MCF 10A (cell line): Measurements from ENCODE around the gene SMURF1. TPM values are rescaled to one million over a fixed set of nuclear protein-coding genes. Genes with fewer than 3 reads are reported as not detected.

Source experiments
- BruUV-seq: library from RNA; stranded (reverse); fragments of 400-500 nt; replicated peaks from 2 replicates; lab custom pipeline; 2021; lab: Mats Ljungman, UMichigan
- CTCF ChIA-PET: fragments of 300-600 bp; sonication (Branson Sonifier 250); formaldehyde crosslinking; extraction: SDS; loops from one replicate; lab custom pipeline; 2021; ENCODE audit warnings: antibody characterized with exemption, inconsistent platforms; lab: Yijun Ruan, JAX
- POLR2A ChIA-PET: fragments of 300-600, 350-650 bp; sonication (Branson Sonifier 250); formaldehyde crosslinking; extraction: SDS; loops from one replicate; lab custom pipeline; 2020; ENCODE audit warnings: antibody characterized with exemption, inconsistent platforms; lab: Yijun Ruan, JAX
- DNase-seq: peaks from one replicate; pipeline ENCODE4 v3.0.0-alpha.2; 2018; ENCODE audit not compliant: unreplicated experiment
- H3K27ac Mint-ChIP-seq: one replicate; pipeline ENCODE4 v1.8.0; 2022; ENCODE audit warnings: mild to moderate bottlenecking, low read depth, mixed read lengths; ENCODE audit not compliant: unreplicated experiment
- H3K27me3 Mint-ChIP-seq: one replicate; pipeline ENCODE4 v1.8.0; 2022; ENCODE audit warnings: mixed read lengths; ENCODE audit not compliant: insufficient read depth, unreplicated experiment
- H3K36me3 Mint-ChIP-seq: one replicate; pipeline ENCODE4 v1.8.0; 2022; ENCODE audit warnings: mild to moderate bottlenecking, moderate library complexity, mixed read lengths; ENCODE audit not compliant: insufficient read depth, unreplicated experiment
- H3K4me1 Mint-ChIP-seq: one replicate; pipeline ENCODE4 v1.8.0; 2022; ENCODE audit warnings: mixed read lengths; ENCODE audit not compliant: insufficient read depth, unreplicated experiment
- H3K4me3 Mint-ChIP-seq: one replicate; pipeline ENCODE4 v1.8.0; 2022; ENCODE audit warnings: mild to moderate bottlenecking, moderate library complexity, mixed read lengths; ENCODE audit not compliant: unreplicated experiment
- H3K9me3 Mint-ChIP-seq: one replicate; pipeline ENCODE4 v1.8.0; 2022; ENCODE audit warnings: mixed read lengths; ENCODE audit not compliant: unreplicated experiment
- CTCF ChIP-seq: fragments of 200-600 bp; IDR thresholded peaks from one replicate; pipeline ENCODE4 v1.8.0; 2022; ENCODE audit warnings: antibody characterized with exemption, mild to moderate bottlenecking; ENCODE audit not compliant: unreplicated experiment
- intact Hi-C: fragments of 100-400 bp; cut with micrococcal nuclease; formaldehyde crosslinking; loops from 2 replicates; pipeline ENCODE4 v1.14.1; 2022
- total RNA-seq: library from RNA; stranded (reverse); gene quantifications from 2 replicates; pipeline ENCODE4 v1.2.3, GENCODE V29; 2022

Gene SMURF1
- total RNA-seq, 1 experiment from 2014 or later, result 19.9 TPM

GRCh38 chr7:99189222-99189621 lies 45.3 kb upstream of the SMURF1 start:
- BruUV-seq, result no TSS peak
- no peak for DNase-seq
- H3K36me3 Mint-ChIP-seq, result no peaks in the 10 kb centered on the region
- ChIA-PET POLR2A (no interaction called here), CTCF (no interaction called here)
- peaks cover 5% of the 10 kb centered on the region for H3K4me1 Mint-ChIP-seq
- no peak for TF ChIP-seq CTCF
- no peak overlapping the region for H3K27ac Mint-ChIP-seq
- intact Hi-C loops, result no loop called here
- H3K9me3 Mint-ChIP-seq, result no peaks in the 10 kb centered on the region
- H3K4me3 Mint-ChIP-seq, result no peak overlapping the region
- H3K27me3 Mint-ChIP-seq, result no peaks in the 10 kb centered on the region

GRCh38 chr7:99188221-99188620 lies 44.3 kb upstream of the SMURF1 start:
- CTCF ChIA-PET, result interaction anchor here (0.6 kb wide), 2 partner anchors 50 to 212 kb away, joined by 3 to 4 read pairs; no protein-coding TSS in a partner anchor
- POLR2A ChIA-PET, result no interaction called here
- no TSS peak for BruUV-seq
- Mint-ChIP-seq H3K36me3 (no peaks in the 10 kb centered on the region), H3K9me3 (no peaks in the 10 kb centered on the region), H3K27me3 (no peaks in the 10 kb centered on the region), H3K27ac (no peak overlapping the region), H3K4me3 (no peak overlapping the region), H3K4me1 (no peaks in the 10 kb centered on the region)
- TF ChIP-seq CTCF, result no peak
- intact Hi-C loops, result no loop called here
- DNase-seq, result no peak

- TF ChIP-seq CTCF, result no peak
- DNase-seq, result no peak
- Mint-ChIP-seq H3K36me3 (no peaks in the 10 kb centered on the region), H3K27me3 (peaks cover 18% of the 10 kb centered on the region), H3K4me3 (no peak overlapping the region), H3K27ac (no peak overlapping the region), H3K9me3 (no peaks in the 10 kb centered on the region), H3K4me1 (no peaks in the 10 kb centered on the region)
- intact Hi-C loops, result no loop called here
- ChIA-PET POLR2A (no interaction called here), CTCF (interaction anchor here (0.6 to 1.1 kb wide), 2 partner anchors 343 to 367 kb away, joined by 3 read pairs; partner anchors contain the start of gene FAM200A)
- BruUV-seq, result no TSS peak
Measured at GRCh38 chr7:99184532-99185218, 40.8 kb upstream of the SMURF1 start.

- DNase-seq, result no peak
- no peaks in the 10 kb centered on the region for H3K36me3 Mint-ChIP-seq
- no TSS peak for BruUV-seq
Measured at GRCh38 chr7:99180067-99180650, 36.3 kb upstream of the SMURF1 start.

More at GRCh38 chr7:99180067-99180650, 36.3 kb upstream of the SMURF1 start:
- H3K9me3 Mint-ChIP-seq, result no peaks in the 10 kb centered on the region
- ChIA-PET POLR2A (no interaction called here), CTCF (no interaction called here)
- intact Hi-C loops, result no loop called here
- H3K27me3 Mint-ChIP-seq, result peaks cover 18% of the 10 kb centered on the region
- no peak overlapping the region for H3K27ac Mint-ChIP-seq
- no peak overlapping the region for H3K4me3 Mint-ChIP-seq
- no peak for TF ChIP-seq CTCF
- H3K4me1 Mint-ChIP-seq, result no peaks in the 10 kb centered on the region
